GM23338 (cell line): ENCODE measurements around the gene KLK13.

Source experiments
- EZH2phosphoT487 ChIP-seq: fragments of 200-600 bp; sonication (generic); IDR thresholded peaks from one replicate; pipeline ENCODE4 v1.8.1; 2018; ENCODE audit warnings: antibody characterized with exemption; ENCODE audit not compliant: unreplicated experiment
- POLR2AphosphoS5 ChIP-seq: IDR thresholded peaks from 2 replicates; pipeline ENCODE4 v1.6.1; 2016; ENCODE audit warnings: antibody characterized with exemption, low read depth
- TF ChIP-seq, protein P1 (sequence below), 2 experiments: fragments of 200-600 bp in 1 of 2; sonication (generic) in 1 of 2; conservative IDR thresholded peaks; 2 replicates each; pipeline versions ENCODE4 v1.5.1 to v1.6.1; 2016 to 2017; ENCODE audit warnings: antibody characterized with exemption in 2 of 2, low read depth in 2 of 2, mild to moderate bottlenecking in 2 of 2, moderate library complexity in 1 of 2

DNA sequence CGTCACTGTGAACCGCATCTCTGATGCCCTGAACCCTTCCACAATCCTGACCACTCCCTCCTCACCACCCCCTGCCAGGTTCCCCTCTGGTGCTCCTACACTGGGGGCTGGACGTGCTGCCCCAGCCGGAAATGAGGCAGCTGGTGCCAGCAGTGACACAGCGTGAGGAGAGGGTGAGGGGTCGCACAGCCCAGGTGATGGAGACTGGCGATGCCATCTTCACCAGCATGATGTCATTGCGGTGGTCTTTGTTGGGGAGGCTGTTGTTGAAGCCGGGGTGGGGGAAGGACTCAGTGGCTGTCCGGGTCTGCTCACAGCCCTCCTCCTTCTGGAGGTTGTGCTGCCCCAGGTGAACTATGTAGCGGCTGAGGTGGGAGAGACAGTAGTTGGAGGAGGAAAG is 40.9 kb downstream of the KLK13 start:
- TF ChIP-seq EZH2phosphoT487 (no peak), POLR2AphosphoS5 (no peak)
- TF ChIP-seq, protein P1, sequence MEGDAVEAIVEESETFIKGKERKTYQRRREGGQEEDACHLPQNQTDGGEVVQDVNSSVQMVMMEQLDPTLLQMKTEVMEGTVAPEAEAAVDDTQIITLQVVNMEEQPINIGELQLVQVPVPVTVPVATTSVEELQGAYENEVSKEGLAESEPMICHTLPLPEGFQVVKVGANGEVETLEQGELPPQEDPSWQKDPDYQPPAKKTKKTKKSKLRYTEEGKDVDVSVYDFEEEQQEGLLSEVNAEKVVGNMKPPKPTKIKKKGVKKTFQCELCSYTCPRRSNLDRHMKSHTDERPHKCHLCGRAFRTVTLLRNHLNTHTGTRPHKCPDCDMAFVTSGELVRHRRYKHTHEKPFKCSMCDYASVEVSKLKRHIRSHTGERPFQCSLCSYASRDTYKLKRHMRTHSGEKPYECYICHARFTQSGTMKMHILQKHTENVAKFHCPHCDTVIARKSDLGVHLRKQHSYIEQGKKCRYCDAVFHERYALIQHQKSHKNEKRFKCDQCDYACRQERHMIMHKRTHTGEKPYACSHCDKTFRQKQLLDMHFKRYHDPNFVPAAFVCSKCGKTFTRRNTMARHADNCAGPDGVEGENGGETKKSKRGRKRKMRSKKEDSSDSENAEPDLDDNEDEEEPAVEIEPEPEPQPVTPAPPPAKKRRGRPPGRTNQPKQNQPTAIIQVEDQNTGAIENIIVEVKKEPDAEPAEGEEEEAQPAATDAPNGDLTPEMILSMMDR (conservative IDR thresholded peaks at IDR 0.05; ENCODE audit: low read depth in 2 of 2): no peak
